Measurements from ENCODE around the gene FGD5. TPM values are rescaled to one million over a fixed set of nuclear protein-coding genes. Genes with fewer than 3 reads are reported as not detected.
"Not testable (repeated sequence)": the region's sequence is repeated elsewhere in the genome, so short reads cannot be mapped to it uniquely, and the experiment has no call there.

Gene FGD5
- total RNA-seq, 2 donors from 2014 or later, result 34.7 to 35.4 TPM

DNA sequence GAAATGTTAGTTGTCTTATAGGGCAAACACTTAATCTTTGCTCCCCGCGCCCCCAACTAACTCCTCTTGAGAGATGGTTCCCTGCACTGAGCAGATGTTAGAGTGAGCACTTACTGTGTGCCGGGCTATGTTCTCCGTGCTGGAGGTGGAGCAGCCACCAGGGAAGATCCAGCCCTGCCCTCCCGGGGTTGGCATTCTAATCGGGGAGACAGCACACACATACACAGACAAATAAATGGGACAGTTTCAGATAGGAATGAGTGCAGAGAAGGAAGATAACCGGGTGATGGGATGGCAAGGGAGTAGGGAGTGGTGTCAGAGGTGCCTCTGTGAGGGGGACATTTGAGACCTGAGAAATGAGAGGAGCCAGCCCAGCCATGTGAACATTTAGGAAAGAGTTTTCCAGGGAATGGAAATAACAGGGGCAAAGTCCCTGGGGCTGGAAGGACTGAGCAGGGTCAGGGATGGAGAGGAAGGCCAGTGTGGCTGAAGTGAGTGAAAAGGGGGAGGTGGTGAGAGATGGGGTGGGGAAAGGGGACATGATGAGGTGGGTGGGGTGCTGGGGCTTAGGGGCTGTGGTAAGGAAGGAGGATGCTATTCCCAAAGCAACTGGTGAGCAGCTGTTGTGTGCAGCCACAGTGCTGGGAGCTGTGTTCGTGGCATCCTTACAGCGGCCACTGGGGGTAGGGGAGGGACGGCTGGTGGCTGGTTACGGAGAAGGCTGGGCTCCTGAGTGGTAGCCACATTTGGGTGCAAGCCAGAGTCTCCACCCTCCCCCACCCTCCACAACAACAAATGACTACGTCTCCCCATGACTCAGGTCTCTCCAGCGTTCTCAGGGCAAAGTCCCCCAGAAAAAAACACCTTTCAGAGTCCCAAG, 15.4 kb upstream of the FGD5 start:
- intact Hi-C loops (cut with DNase I), result no loop called here
- DNase-seq (ENCODE audit: low spot score), result no peak

DNA sequence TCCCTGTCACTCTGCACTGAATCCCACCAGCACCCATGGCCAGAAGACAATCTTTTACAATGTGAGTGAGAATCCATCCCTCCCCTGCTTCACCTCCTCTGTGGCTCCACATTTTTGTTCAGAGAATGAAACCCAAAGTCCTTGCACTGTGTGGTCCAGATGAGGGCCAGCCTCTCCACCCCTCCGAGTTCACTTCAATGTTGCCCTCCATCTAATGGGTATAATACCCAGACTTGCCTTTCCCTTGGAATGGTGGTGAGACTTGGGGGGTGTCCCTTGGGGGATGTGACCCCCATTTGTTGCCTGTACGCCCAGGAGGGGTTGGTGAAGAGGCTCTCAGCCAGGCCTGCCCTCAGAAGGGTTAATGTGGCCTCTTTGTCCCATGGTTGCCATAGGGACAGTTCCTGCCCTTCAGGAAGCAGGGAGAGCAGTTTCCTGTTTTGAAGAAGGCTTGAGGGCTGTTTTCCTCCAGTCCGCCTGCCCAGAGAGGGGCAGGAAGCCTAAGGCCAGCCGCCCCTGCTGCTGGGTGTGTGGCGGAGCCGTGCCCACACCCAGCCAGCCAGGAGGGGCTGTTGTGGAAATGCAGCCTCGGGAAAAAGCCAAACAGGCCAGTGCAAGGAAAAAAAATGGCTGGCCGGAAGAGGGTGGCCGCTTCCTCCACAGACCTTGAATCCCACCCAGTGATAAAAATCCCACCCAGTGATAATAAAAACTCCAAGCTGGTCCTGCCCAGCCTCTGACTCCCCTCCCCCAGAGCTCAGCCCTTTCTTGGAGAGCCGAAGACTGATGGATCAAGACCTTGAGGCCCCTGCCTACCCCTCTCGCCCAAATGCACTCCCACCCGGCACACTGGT, 14.6 kb upstream of the FGD5 start:
- intact Hi-C loops (cut with DNase I), result no loop called here
- DNase-seq (ENCODE audit: low spot score), result no peak

GRCh38 chr3:14804835-14805780, 13.7 kb upstream of the FGD5 start:
- DNase-seq (ENCODE audit: low spot score), result peak; percentile 59
- intact Hi-C loops (cut with DNase I), result no loop called here

GRCh38 chr3:14805961-14806537, 12.7 kb upstream of the FGD5 start:
- intact Hi-C loops (cut with DNase I), result no loop called here
- DNase-seq (ENCODE audit: low spot score), result peak; percentile 60

- peak; percentile 66 for DNase-seq (ENCODE audit: low spot score)
- intact Hi-C loops (cut with DNase I), result no loop called here
Observed at GRCh38 chr3:14806641-14807263, 12.0 kb upstream of the FGD5 start.

- intact Hi-C loops (cut with DNase I), result no loop called here
Observed at GRCh38 chr3:14808025-14808424, 10.7 kb upstream of the FGD5 start.

DNA sequence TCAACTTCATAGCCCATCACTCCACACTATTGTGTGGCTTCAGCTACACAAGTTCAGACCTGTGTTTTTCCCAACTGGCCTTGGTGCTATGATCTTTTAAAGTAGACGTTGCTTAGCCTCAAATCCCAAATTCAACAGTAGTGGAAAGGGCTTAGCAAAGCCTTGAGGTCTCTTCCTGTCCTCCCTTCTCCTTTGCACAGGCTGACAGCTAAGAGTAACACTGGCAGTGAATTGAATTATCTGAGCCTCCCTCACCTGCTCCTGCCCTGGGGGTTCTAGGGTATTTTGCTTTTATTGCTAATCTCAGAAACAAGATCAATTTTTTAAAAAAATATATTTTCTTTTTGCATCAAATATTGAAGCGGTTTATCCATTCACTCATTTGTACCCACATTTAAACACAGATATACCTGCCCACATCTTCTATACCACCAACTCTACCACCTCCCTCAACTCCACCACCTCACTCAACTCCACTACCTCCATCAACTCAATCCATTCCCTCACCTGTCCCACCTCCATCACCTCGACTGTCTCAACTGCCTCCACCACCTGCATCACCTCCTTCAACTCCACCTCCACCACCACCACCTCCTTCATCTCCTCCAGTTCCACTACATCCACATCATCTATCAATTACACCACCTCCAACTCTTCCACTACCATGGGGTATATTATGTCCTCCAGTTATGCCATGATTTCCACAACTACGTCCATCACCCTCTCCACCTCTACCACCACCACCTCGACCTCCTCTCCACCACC, 10.1 kb upstream of the FGD5 start:
- peak; percentile 14 for DNase-seq (ENCODE audit: low spot score)
- intact Hi-C loops (cut with DNase I), result no loop called here

More at GRCh38 chr3:14808025-14808424, 10.7 kb upstream of the FGD5 start:
- no peak for DNase-seq (ENCODE audit: low spot score)

DNA sequence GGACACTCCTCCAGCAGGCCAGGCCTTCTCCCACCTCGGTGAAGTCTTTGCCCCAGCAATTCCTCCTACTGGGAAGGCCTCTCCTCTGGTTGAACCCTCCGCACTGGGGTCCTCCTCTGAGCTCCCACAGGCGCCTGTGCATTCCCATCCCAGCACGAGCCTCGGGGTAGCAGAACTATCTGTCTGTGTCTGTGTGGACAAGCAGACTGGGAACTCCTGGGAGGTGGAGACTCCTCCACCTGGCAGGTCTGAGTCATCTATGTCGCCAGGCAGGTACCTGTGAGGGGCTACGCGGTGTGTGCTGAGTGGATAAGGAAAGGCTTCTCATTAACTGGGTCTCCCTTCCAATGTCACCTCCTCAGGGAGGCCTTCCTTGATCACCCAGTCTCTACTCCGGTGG, 9.2 kb upstream of the FGD5 start:
- intact Hi-C loops (cut with DNase I), result not testable (repeated sequence)

DNA sequence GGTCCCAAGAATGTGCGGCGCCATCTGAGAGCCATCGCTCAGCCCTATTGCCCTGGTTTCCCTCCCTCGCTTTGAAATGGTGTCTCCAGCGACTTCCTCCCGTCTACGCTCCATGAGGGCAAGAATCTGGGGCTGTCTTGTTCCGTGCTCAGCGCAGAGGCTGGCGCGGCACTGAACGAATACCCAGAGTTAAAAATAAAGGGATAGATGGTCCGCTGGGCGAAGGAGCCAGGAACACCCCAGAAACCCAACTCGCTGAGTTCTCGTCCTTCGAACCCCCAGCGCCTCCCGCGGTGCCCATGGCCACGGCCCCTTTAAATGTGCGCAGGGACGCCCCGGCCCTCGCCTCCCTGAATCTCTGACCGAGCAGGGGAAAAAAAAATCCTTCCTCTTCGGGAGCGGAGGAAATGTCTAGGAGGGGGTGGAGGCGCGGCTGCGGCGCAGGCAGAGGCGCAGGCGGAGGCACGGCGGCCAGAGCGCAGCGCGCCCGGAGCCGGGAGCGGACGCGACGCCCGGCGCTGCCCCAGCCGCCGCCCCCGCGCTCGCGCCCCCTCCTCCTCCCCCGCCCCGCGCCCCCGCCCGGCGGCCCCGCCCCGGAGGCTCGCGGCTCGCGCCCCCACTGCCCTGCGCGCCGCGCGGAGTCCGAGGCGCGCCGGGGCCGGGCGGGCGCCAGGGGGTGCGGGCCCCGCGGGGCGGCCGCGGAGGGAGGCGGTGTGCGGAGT, 8.5 kb upstream of the FGD5 start:
- intact Hi-C loops (cut with DNase I), result no loop called here
- DNase-seq (ENCODE audit: low spot score), result peak; percentile 82

More for the DNA sequence above, 9.2 kb upstream of the FGD5 start:
- peak; percentile 55 for DNase-seq (ENCODE audit: low spot score)

- DNase-seq (ENCODE audit: low spot score), result peak; percentile 80
- intact Hi-C loops (cut with DNase I), result no loop called here
Observed at GRCh38 chr3:14810801-14811661, 7.7 kb upstream of the FGD5 start.

- DNase-seq (ENCODE audit: low spot score), result no peak
- intact Hi-C loops (cut with DNase I), result no loop called here
Observed at GRCh38 chr3:14811684-14812083, 7.1 kb upstream of the FGD5 start.

DNA sequence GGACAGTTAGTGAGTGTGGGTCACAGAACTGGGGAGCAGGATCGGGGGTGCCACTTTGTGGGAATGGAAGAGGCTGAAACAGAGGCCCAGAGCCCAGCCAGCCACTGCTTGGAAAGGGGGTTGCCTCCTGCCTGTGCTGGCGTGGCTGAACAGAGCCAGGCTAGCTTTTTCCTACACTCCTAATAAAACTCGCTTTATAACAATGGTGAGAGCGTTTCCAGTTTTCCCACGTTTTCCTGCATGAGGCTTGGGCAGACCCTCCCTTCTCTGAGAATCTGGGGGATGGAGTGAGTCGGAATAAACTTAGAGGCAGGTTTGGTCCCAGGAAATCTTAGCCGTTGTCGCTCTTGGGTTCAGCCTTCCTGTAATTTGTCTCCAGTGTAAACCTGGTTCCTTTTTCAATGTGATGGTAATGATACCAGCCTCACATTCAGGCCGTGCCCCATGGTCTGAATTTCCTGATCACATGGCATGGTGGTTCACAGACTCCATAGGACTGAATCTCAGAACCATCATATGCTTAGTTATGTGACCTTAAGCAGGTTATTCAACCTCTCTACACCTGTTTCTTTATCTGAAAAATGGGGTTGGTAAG, 6.5 kb upstream of the FGD5 start:
- DNase-seq (ENCODE audit: low spot score), result no peak
- intact Hi-C loops (cut with DNase I), result no loop called here

GRCh38 chr3:14814411-14814871, 4.3 kb upstream of the FGD5 start:
- intact Hi-C loops (cut with DNase I), result no loop called here
- no peak for DNase-seq (ENCODE audit: low spot score)

GRCh38 chr3:14816359-14816758, 2.4 kb upstream of the FGD5 start:
- intact Hi-C loops (cut with DNase I), result no loop called here
- no peak for DNase-seq (ENCODE audit: low spot score)

- DNase-seq (ENCODE audit: low spot score), result peak; percentile 77
- intact Hi-C loops (cut with DNase I), result loop anchor here in 1 of 2 donors (10.0 kb wide), 1 partner anchor 945 kb away; no protein-coding TSS in a partner anchor
Observed at GRCh38 chr3:14819671-14820070, 909 bp downstream of the FGD5 start.
